ENCODE data around the gene RAB4B. TPM values are rescaled to one million over a fixed set of nuclear protein-coding genes. Genes with fewer than 3 reads are reported as not detected.

The RAB4B gene
- total and polyA plus RNA-seq, 2 experiments from 2014 or later, result 27.4 to 29.0 TPM

DNA sequence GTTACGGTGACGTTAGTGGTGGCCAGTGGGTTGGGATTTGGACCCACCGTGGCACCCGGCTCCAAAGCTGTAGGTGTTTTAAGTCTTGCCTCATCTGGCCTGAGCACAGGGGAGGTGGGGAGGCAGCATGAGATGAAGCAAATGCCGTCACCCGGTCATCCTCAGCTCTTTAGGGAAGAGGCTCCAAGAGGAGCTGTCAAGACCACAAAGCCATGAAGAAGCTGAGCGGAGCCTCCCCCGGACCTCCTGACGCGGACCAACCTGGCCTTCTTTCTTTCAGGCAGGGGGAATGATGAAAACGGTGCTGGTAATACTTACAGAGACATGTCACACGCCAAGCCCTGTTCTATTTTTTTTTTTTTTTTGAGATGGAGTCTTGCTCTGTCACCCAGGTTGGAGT, 35.2 kb upstream of the RAB4B start (continued):
- TF ChIP-seq, protein P1, sequence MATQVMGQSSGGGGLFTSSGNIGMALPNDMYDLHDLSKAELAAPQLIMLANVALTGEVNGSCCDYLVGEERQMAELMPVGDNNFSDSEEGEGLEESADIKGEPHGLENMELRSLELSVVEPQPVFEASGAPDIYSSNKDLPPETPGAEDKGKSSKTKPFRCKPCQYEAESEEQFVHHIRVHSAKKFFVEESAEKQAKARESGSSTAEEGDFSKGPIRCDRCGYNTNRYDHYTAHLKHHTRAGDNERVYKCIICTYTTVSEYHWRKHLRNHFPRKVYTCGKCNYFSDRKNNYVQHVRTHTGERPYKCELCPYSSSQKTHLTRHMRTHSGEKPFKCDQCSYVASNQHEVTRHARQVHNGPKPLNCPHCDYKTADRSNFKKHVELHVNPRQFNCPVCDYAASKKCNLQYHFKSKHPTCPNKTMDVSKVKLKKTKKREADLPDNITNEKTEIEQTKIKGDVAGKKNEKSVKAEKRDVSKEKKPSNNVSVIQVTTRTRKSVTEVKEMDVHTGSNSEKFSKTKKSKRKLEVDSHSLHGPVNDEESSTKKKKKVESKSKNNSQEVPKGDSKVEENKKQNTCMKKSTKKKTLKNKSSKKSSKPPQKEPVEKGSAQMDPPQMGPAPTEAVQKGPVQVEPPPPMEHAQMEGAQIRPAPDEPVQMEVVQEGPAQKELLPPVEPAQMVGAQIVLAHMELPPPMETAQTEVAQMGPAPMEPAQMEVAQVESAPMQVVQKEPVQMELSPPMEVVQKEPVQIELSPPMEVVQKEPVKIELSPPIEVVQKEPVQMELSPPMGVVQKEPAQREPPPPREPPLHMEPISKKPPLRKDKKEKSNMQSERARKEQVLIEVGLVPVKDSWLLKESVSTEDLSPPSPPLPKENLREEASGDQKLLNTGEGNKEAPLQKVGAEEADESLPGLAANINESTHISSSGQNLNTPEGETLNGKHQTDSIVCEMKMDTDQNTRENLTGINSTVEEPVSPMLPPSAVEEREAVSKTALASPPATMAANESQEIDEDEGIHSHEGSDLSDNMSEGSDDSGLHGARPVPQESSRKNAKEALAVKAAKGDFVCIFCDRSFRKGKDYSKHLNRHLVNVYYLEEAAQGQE (IDR thresholded peaks at IDR 0.05; ENCODE audit: unreplicated experiment), result no peak
- TF ChIP-seq EZH2phosphoT487 (IDR thresholded peaks at IDR 0.05; ENCODE audit: unreplicated experiment), result no peak
- TF ChIP-seq POLR2AphosphoS5 (IDR thresholded peaks at IDR 0.05; ENCODE audit: low read depth), result no peak
- TF ChIP-seq, protein P2, sequence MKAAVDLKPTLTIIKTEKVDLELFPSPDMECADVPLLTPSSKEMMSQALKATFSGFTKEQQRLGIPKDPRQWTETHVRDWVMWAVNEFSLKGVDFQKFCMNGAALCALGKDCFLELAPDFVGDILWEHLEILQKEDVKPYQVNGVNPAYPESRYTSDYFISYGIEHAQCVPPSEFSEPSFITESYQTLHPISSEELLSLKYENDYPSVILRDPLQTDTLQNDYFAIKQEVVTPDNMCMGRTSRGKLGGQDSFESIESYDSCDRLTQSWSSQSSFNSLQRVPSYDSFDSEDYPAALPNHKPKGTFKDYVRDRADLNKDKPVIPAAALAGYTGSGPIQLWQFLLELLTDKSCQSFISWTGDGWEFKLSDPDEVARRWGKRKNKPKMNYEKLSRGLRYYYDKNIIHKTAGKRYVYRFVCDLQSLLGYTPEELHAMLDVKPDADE (IDR thresholded peaks at IDR 0.05), result no peak

DNA sequence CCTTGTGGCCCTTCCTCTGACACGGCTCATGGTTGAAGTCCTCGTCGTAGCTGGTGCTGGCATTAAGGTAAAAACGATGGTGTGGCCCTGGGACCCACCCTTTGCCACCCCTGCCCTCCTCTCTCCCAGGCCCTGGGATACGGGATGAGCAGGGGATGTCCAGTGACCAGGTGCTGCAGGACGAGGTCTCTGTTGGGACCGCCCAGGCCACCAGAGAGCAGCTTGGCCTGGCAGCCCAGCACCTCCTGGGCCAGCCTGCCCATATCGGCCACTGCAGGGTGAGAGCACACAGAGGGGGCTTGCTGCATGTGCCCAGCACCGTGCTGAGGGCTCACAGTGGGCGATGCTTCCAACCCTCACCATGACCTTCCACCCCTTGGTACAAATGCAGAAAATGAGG, 34.1 kb upstream of the RAB4B start:
- H3K27ac ChIP-seq (ENCODE audit: low read depth), result no peak overlapping the region
- peaks cover 12% of the 10 kb centered on the region for H3K4me1 ChIP-seq (ENCODE audit: insufficient read depth)
- Mint-ChIP-seq H3K36me3 (ENCODE audit: low read depth) (peaks cover 18% of the 10 kb centered on the region), H3K4me3 (no peak overlapping the region), H3K27me3 (ENCODE audit: insufficient read depth, low read depth, poor library complexity) (peaks cover 16% of the 10 kb centered on the region), H3K9me3 (0 out of 3 replicates have a peak, but pooled peaks cover under 1% of the 10 kb centered on the region), H3K27ac (no peak overlapping the region), H3K4me1 (peaks cover 20% of the 10 kb centered on the region)
- H3K27me3 ChIP-seq (ENCODE audit: insufficient read depth), result no peaks in the 10 kb centered on the region
- H3K4me3 ChIP-seq, result no peak overlapping the region
- no peak overlapping the region for H2AFZ ChIP-seq
- no peaks in the 10 kb centered on the region for H3K79me2 ChIP-seq (replicated peaks; ENCODE audit: insufficient read depth)
- H3K4me2 ChIP-seq, result no peak overlapping the region
- no peaks in the 10 kb centered on the region for H3F3A ChIP-seq (replicated peaks; ENCODE audit: low read depth)
- H3K36me3 ChIP-seq (ENCODE audit: insufficient read depth), result no peaks in the 10 kb centered on the region; the same call in 1 of the 2 replicates
- H4K20me1 ChIP-seq (replicated peaks; ENCODE audit: insufficient read depth), result no peaks in the 10 kb centered on the region
- TF ChIP-seq, protein P2 (IDR thresholded peaks at IDR 0.05), result no peak
- TF ChIP-seq, protein P3, sequence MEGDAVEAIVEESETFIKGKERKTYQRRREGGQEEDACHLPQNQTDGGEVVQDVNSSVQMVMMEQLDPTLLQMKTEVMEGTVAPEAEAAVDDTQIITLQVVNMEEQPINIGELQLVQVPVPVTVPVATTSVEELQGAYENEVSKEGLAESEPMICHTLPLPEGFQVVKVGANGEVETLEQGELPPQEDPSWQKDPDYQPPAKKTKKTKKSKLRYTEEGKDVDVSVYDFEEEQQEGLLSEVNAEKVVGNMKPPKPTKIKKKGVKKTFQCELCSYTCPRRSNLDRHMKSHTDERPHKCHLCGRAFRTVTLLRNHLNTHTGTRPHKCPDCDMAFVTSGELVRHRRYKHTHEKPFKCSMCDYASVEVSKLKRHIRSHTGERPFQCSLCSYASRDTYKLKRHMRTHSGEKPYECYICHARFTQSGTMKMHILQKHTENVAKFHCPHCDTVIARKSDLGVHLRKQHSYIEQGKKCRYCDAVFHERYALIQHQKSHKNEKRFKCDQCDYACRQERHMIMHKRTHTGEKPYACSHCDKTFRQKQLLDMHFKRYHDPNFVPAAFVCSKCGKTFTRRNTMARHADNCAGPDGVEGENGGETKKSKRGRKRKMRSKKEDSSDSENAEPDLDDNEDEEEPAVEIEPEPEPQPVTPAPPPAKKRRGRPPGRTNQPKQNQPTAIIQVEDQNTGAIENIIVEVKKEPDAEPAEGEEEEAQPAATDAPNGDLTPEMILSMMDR (conservative IDR thresholded peaks at IDR 0.05; ENCODE audit: low read depth in 2 of 2), result no peak
- TF ChIP-seq ZNF114 (CRISPR knock-in tag; IDR thresholded peaks at IDR 0.05), result no peak
- TF ChIP-seq EZH2phosphoT487 (IDR thresholded peaks at IDR 0.05; ENCODE audit: unreplicated experiment), result no peak
- no peak for TF ChIP-seq ZNF331 (CRISPR knock-in tag; IDR thresholded peaks at IDR 0.05; ENCODE audit: low read depth)
- no peak for TF ChIP-seq STAT1 (IDR thresholded peaks at IDR 0.05; ENCODE audit: unreplicated experiment)
- TF ChIP-seq JUNB (IDR thresholded peaks at IDR 0.05; ENCODE audit: unreplicated experiment), result no peak
- TF ChIP-seq, protein P1 (IDR thresholded peaks at IDR 0.05; ENCODE audit: unreplicated experiment), result no peak
- no peak for TF ChIP-seq CREB1 (CRISPR knock-in tag; IDR thresholded peaks at IDR 0.05; ENCODE audit: low read depth)
- TF ChIP-seq NANOG (IDR thresholded peaks at IDR 0.05; ENCODE audit: borderline replicate concordance), result no peak
- TF ChIP-seq EZH2 (IDR thresholded peaks at IDR 0.05; ENCODE audit: low read depth, unreplicated experiment), result no peak
- no peaks in the 10 kb centered on the region for H3K9me2 ChIP-seq (ENCODE audit: insufficient read depth)
- DNase-seq (ENCODE audit: low spot score) (no peak), ATAC-seq (no peak)
